IMR-90 (cell line): ENCODE results near the gene EPHA2.

ENCODE experiments used
- BHLHE40 ChIP-seq: fragments of 150-350 bp; IDR thresholded peaks from 2 replicates; pipeline ENCODE4 v1.6.1; 2016; ENCODE audit warnings: mild to moderate bottlenecking, low read depth, low read length
- CEBPB ChIP-seq: IDR thresholded peaks from 2 replicates; pipeline ENCODE4 v1.6.1; 2012; ENCODE audit warnings: low read depth, low read length, improper control_type of control experiment
- CTCF ChIP-seq: conservative IDR thresholded peaks from 2 replicates; pipeline ENCODE4 v1.5.1; 2012; ENCODE audit warnings: mild to moderate bottlenecking, low read depth, low read length, improper control_type of control experiment
- FOS ChIP-seq: fragments of 150-350 bp; IDR thresholded peaks from 2 replicates; pipeline ENCODE4 v1.6.1; 2016; ENCODE audit warnings: low read depth, low read length
- MAFK ChIP-seq: IDR thresholded peaks from 2 replicates; pipeline ENCODE4 v1.6.1; 2012; ENCODE audit warnings: low read depth, low read length, improper control_type of control experiment
- MXI1 ChIP-seq: IDR thresholded peaks from 2 replicates; pipeline ENCODE4 v1.6.1; 2012; ENCODE audit warnings: low read depth, mild to moderate bottlenecking, low read length, moderate library complexity, borderline replicate concordance
- NFE2L2 ChIP-seq: fragments of 150-350 bp; IDR thresholded peaks from 2 replicates; pipeline ENCODE4 v1.6.1; 2016; ENCODE audit warnings: low read depth, mild to moderate bottlenecking, low read length
- POLR2A ChIP-seq: IDR thresholded peaks from 2 replicates; pipeline ENCODE4 v1.6.1; 2012; ENCODE audit warnings: mild to moderate bottlenecking, low read depth, low read length
- RAD21 ChIP-seq: IDR thresholded peaks from 2 replicates; pipeline ENCODE4 v1.6.1; 2012; ENCODE audit warnings: low read length, improper control_type of control experiment
- RFX5 ChIP-seq: IDR thresholded peaks from 2 replicates; pipeline ENCODE4 v1.8.0; 2012; ENCODE audit warnings: low read depth, mild to moderate bottlenecking, low read length, moderate library complexity
- SMC3 ChIP-seq: fragments of 150-350 bp; IDR thresholded peaks from 2 replicates; pipeline ENCODE4 v1.6.1; 2016; ENCODE audit warnings: low read depth, mild to moderate bottlenecking, antibody characterized with exemption, low read length, moderate library complexity
- USF2 ChIP-seq: fragments of 150-350 bp; IDR thresholded peaks from 2 replicates; pipeline ENCODE4 v1.6.1; 2017; ENCODE audit warnings: mild to moderate bottlenecking, antibody characterized with exemption, low read length, low read depth

- TF ChIP-seq BHLHE40 (no peak), CTCF (no peak), POLR2A (no peak), RFX5 (no peak), USF2 (no peak), RAD21 (no peak), SMC3 (no peak), MXI1 (no peak), FOS (0 out of 2 replicates have a peak, but pooled peaks have one; percentile 12), NFE2L2 (no peak), MAFK (peak; percentile 97), CEBPB (no peak)
Measured at GRCh38 chr1:16173447-16174260, 17.8 kb upstream of the EPHA2 start.
